Gastrocnemius medialis (tissue), 4 donors: ENCODE data around the gene SASH1. TPM values are rescaled to one million over a fixed set of nuclear protein-coding genes. Genes with fewer than 3 reads are reported as not detected.

Source experiments
- ATAC-seq, 2 donors: fragments of 150-250 bp; one replicate each; pipeline ENCODE4 v1.9.1; 2016
- DNase-seq, 2 donors: peaks; one replicate each; pipeline ENCODE4 v3.0.0-alpha.2; 2019
- H3K27ac ChIP-seq, 4 donors: fragments of 200-600 bp; sonication (generic); 1 replicate in 1 of 4; 2 replicates in 3 of 4; pipeline ENCODE4 v1.5.1; 2016 to 2018; ENCODE audit warnings: mild to moderate bottlenecking in 2 of 4, moderate library complexity in 1 of 4
- H3K27me3 ChIP-seq, 3 donors: fragments of 200-600 bp; sonication (generic) in 2 of 3; 1 replicate in 1 of 3; 2 replicates in 2 of 3; pipeline versions ENCODE4 v1.5.1 to v1.6.0; 2016 to 2019; ENCODE audit warnings: mild to moderate bottlenecking in 1 of 3, moderate library complexity in 1 of 3
- H3K36me3 ChIP-seq, 2 donors: fragments of 200-600 bp; sonication (generic) in 1 of 2; one replicate each; pipeline ENCODE4 v1.5.1; 2017 to 2018
- H3K4me1 ChIP-seq, 2 donors: fragments of 200-600 bp; sonication (generic) in 1 of 2; one replicate each; pipeline ENCODE4 v1.5.1; 2016 to 2017; ENCODE audit warnings: mild to moderate bottlenecking in 2 of 2
- H3K4me3 ChIP-seq, 4 donors: fragments of 200-600 bp; sonication (generic) in 3 of 4; 1 replicate in 1 of 4; 2 replicates in 3 of 4; pipeline ENCODE4 v1.5.1; 2016 to 2019; ENCODE audit warnings: mild to moderate bottlenecking in 2 of 4
- H3K9me3 ChIP-seq, 3 donors: fragments of 200-600 bp; sonication (generic) in 2 of 3; 1 replicate in 1 of 3; 2 replicates in 2 of 3; pipeline ENCODE4 v1.5.1; 2016 to 2019
- POLR2A ChIP-seq, 2 donors: fragments of 450-650 bp; IDR thresholded peaks; one replicate each; pipeline ENCODE4 v1.6.1; 2017; ENCODE audit warnings: antibody characterized with exemption in 2 of 2, mild to moderate bottlenecking in 2 of 2, moderate library complexity in 2 of 2
- in situ Hi-C, 4 donors: fragments of 200-750 bp; cut with MboI; loops; one replicate each; pipeline versions ENCODE4 v1.15.0 to v1.8.0; 2017; ENCODE audit warnings: low sequenced_read_pairs in 4 of 4
- intact Hi-C: fragments of 100-400 bp; cut with DNase I; formaldehyde crosslinking; loops from one replicate; pipeline ENCODE4 v1.15.1; 2023; ENCODE audit warnings: low total_unique reads
- total RNA-seq, 4 donors: library from RNA; depleted of rRNA; stranded (reverse); fragments of >200 nt; gene quantifications; one replicate each; pipeline versions ENCODE4 v1.1.0 to v1.2.3, GENCODE V29; 2016
- TF ChIP-seq, protein P1 (sequence below), 5 experiments: fragments of 450-650 bp in 3 of 5; fragments of 200-600 bp in 2 of 5; sonication (generic) in 2 of 5; IDR thresholded peaks in 4 of 5; conservative IDR thresholded peaks in 1 of 5; 1 replicate in 4 of 5; 2 replicates in 1 of 5; pipeline ENCODE4 v1.5.1; 2016 to 2019; ENCODE audit warnings: antibody characterized with exemption in 5 of 5, mild to moderate bottlenecking in 3 of 5, moderate library complexity in 3 of 5

The SASH1 gene
- total RNA-seq, 4 donors from 2014 or later = 28.2 to 42.4 (median 35.4) TPM

DNA sequence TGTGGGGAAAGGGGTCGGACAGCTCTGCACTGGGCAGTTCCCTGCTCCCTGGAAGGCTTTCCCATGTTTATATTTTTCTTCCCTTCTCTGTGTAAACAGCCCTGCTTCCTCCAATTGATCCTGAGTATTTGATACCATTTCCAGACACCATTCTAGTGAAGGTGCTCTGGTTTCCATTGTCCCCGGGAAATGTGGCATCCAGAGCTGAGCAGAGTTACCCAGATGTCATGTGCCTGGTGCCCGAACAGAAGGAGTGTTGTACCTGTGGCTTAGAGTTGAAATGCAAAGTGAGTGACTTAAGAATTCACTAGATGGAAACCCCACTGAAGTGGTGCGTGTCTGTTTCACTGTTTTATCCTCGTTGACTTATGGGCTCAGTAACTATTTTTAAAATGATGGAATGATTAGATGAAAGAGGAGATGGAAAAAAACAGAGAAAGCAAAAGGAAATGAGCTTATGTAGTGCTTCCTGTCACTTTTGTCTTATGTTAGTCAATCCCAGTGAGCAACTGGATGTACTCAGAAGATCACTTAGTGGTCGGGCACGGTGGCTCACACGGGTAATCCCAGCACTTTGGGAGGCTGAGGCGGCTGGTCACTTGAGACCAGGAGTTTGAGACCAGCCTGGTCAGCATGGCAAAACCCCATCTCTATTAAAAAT is 83.8 kb downstream of the SASH1 start:
- Histone ChIP-seq H3K27me3 (no peaks in the 10 kb centered on the region), H3K27ac (peak overlapping the region in 3 of 4 donors; percentile 46 to 56 (median 52)), H3K36me3 (no peaks in the 10 kb centered on the region), H3K4me3 (no peak overlapping the region), H3K4me1 (peaks cover 3 to 7% of the 10 kb centered on the region in 2 donors), H3K9me3 (no peaks in the 10 kb centered on the region)
- ATAC-seq (no peak), DNase-seq (no peak)
- in situ Hi-C loops (no loop called here), intact Hi-C loops (no loop called here)
- TF ChIP-seq POLR2A (IDR thresholded peaks at IDR 0.05) = no peak
- TF ChIP-seq, protein P1, sequence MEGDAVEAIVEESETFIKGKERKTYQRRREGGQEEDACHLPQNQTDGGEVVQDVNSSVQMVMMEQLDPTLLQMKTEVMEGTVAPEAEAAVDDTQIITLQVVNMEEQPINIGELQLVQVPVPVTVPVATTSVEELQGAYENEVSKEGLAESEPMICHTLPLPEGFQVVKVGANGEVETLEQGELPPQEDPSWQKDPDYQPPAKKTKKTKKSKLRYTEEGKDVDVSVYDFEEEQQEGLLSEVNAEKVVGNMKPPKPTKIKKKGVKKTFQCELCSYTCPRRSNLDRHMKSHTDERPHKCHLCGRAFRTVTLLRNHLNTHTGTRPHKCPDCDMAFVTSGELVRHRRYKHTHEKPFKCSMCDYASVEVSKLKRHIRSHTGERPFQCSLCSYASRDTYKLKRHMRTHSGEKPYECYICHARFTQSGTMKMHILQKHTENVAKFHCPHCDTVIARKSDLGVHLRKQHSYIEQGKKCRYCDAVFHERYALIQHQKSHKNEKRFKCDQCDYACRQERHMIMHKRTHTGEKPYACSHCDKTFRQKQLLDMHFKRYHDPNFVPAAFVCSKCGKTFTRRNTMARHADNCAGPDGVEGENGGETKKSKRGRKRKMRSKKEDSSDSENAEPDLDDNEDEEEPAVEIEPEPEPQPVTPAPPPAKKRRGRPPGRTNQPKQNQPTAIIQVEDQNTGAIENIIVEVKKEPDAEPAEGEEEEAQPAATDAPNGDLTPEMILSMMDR (IDR thresholded peaks at IDR 0.05 in 4 of 5, conservative IDR thresholded peaks at IDR 0.05 in 1 of 5) = no peak

DNA sequence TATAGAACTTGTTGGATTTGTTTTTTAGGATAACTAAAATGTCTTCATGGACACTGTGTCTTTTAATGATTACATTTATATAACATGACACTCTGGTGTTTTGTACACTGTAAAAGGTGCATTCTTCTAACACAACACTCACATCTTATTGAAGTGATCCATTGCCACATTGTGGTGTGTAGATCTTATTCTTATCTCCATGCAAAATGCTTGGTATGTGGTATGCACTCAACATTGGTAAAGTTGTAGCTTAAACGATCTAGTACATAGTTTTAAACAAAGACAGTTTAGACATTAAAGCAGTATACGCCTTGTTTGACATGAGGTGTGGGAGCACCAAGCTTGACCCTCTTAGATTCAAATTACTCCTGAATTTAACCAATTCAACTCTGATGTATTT is 84.7 kb downstream of the SASH1 start:
- Histone ChIP-seq H3K4me3 (no peak overlapping the region), H3K27ac (peak overlapping the region in 2 of 4 donors; percentile 18 to 46), H3K9me3 (no peaks in the 10 kb centered on the region), H3K36me3 (no peaks in the 10 kb centered on the region), H3K27me3 (no peaks in the 10 kb centered on the region), H3K4me1 (peaks cover 11 to 12% of the 10 kb centered on the region in 2 donors)
- no peak for DNase-seq
- intact Hi-C loops = no loop called here
- no peak for ATAC-seq
- in situ Hi-C loops = no loop called here
- TF ChIP-seq, protein P1 (IDR thresholded peaks at IDR 0.05 in 4 of 5, conservative IDR thresholded peaks at IDR 0.05 in 1 of 5) = no peak
- no peak for TF ChIP-seq POLR2A (IDR thresholded peaks at IDR 0.05)

DNA sequence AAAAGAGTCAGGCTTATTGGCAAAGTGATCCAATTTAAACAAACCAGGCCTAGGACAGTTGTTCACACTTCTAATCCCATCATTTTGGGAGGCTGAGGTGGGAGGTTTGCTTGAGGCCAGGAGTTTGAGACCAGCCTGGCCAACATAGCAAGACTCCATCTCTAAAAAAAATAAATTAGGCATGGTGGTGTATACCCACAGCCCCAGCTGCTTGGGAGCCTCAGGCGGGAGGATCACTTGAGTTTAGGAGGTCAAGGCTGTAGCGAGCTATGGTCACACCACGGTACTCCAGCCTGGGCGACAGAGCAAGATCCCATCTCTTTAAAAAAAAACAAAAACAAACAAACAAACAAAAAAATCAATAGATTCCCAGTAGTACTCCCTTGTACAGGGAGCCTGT is 86.8 kb downstream of the SASH1 start:
- no peaks in the 10 kb centered on the region for H3K36me3 ChIP-seq
- H3K4me3 ChIP-seq = no peak overlapping the region
- in situ Hi-C loops = no loop called here
- H3K9me3 ChIP-seq = no peaks in the 10 kb centered on the region
- H3K27me3 ChIP-seq = no peaks in the 10 kb centered on the region
- DNase-seq (no peak), ATAC-seq (no peak)
- intact Hi-C loops = no loop called here
- TF ChIP-seq POLR2A (IDR thresholded peaks at IDR 0.05) = no peak
- TF ChIP-seq, protein P1 (IDR thresholded peaks at IDR 0.05 in 4 of 5, conservative IDR thresholded peaks at IDR 0.05 in 1 of 5) = no peak
- H3K27ac ChIP-seq = no peak overlapping the region
- peaks cover 10 to 15% of the 10 kb centered on the region in 2 donors for H3K4me1 ChIP-seq

DNA sequence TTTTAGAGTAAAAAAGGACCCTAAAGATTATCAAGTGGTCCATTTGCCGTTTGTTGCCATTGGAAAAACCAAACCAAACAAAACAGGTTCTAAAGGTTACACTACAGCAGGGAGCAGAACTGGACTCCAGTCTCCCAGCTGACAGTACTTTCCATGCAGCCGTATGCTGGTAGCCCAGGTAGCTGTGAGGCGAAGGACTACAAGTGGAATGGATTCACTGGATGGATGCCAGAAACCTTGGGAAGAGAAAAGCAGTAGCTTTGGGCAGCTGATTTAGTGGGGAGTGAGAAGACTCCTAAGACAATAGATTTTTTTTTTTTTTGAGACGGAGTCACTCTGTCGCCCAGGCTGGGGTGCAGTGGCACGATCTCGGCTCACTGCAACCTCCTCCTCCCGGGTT is 88.3 kb downstream of the SASH1 start:
- Histone ChIP-seq H3K4me1 (peaks cover 7 to 15% of the 10 kb centered on the region in 2 donors), H3K4me3 (no peak overlapping the region), H3K27ac (peak overlapping the region in 3 of 4 donors; percentile 49 to 65 (median 53)), H3K27me3 (no peaks in the 10 kb centered on the region), H3K9me3 (no peaks in the 10 kb centered on the region), H3K36me3 (no peaks in the 10 kb centered on the region)
- in situ Hi-C loops = no loop called here
- intact Hi-C loops = no loop called here
- ATAC-seq (no peak), DNase-seq (no peak)
- TF ChIP-seq, protein P1 (IDR thresholded peaks at IDR 0.05 in 4 of 5, conservative IDR thresholded peaks at IDR 0.05 in 1 of 5) = no peak
- TF ChIP-seq POLR2A (IDR thresholded peaks at IDR 0.05) = no peak
